GM18498 (cell line): ENCODE data around the gene DDX11.
"Not testable (repeated sequence)": the region's sequence is repeated elsewhere in the genome, so short reads cannot be mapped to it uniquely, and the experiment has no call there.

Experiments
- ATAC-seq: cut with Tn5 transposase; IDR thresholded peaks from one replicate; pipeline ENCODE4 v1.9.1; 2021; ENCODE audit warnings: mild to moderate bottlenecking, moderate library complexity; ENCODE audit not compliant: unreplicated experiment

DDX11 gene

GRCh38 chr12:31073527-31074332 is at the start of gene DDX11:
Gene DDX11 (plus strand): TSS chr12:31073860. CDS start chr12:31078394, 4,534 bp downstream.
- ATAC-seq, result peak; percentile 95

- no peak for ATAC-seq
Measured at GRCh38 chr12:31026202-31026601, 47.5 kb upstream of the DDX11 start.

- ATAC-seq, result not testable (repeated sequence)
Measured at GRCh38 chr12:31027006-31027405, 46.7 kb upstream of the DDX11 start.

- ATAC-seq, result no peak
Measured at GRCh38 chr12:31029468-31029867, 44.2 kb upstream of the DDX11 start.

GRCh38 chr12:31029916-31030562 is 43.6 kb upstream of the DDX11 start:
- ATAC-seq, result no peak

- no peak for ATAC-seq
Measured at GRCh38 chr12:31031951-31032335, 41.7 kb upstream of the DDX11 start.

DNA sequence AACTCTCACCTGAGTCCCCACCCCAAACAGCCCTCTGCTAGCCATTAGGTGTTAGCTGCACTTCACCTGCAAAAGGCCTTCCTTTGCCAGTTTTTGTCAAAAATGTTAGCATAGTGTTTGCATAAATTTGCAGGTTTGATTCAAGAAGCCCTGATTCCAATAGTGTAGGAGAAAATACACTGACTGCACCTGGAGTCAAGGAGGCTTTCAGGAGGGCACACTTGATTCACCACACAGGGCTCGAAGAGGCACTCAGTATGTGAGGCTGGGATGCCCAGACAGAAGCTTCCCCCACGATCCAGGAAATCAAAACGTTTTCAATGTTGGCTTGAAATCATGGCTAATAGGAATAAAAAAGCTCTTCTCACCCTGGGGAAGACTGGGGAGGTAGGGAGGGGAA is 40.5 kb upstream of the DDX11 start:
- no peak for ATAC-seq

- ATAC-seq, result no peak
Measured at GRCh38 chr12:31033681-31034080, 40.0 kb upstream of the DDX11 start.

- no peak for ATAC-seq
Measured at GRCh38 chr12:31034372-31034771, 39.3 kb upstream of the DDX11 start.

- no peak for ATAC-seq
Measured at GRCh38 chr12:31035226-31035625, 38.4 kb upstream of the DDX11 start.

DNA sequence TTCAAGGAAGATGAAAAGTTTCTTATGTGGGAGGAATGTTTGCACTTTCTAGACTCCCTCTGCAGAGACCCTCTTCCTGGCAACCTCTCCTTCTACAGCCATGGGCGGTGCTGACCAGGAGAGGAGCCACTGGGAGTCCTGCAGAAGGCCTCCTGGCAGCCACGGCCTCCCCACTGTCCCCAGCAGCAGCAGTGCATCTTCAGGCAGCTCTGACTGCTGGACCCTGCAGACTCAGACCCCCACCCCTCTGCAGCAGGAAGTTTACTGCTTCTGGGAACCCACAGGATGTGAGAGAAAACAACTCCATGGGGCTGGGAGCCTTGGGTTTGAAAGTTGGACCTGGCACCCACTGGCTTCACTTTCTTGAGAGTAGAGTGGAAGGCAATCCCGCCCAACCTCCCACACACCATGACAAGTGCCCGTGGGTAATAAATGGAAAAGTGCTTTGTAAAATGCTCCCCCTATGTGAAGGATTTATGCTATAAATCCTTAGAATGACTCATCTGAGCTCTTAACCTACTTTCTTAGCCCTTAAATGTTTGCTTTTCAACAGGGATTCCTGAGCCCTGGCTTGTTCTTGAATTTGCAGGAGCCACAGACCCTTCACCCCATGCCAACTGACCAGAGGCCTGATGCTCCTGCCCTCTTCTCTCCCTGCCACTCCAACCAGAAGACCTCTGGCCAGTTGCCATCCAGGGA is 37.5 kb upstream of the DDX11 start:
- ATAC-seq, result no peak

DNA sequence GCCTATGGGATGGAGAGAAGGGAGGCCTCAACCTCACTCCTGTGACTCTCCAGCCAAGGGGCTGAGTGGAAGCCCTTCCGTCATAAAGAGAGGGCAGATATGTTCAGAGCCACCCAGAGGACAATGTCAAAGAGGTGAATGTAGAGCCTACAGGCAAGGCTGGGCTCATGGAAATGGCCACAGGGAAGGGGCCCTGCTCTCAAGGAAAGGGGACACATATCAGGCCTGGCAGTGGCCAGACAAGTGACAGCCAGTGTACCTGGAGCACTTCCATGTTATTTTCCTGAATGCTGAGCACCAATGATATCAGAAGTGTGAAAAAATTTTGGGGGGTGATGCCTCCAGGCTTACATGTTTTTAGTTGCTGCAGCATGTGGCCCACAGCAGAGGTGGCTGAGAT is 36.6 kb upstream of the DDX11 start:
- ATAC-seq, result no peak

DNA sequence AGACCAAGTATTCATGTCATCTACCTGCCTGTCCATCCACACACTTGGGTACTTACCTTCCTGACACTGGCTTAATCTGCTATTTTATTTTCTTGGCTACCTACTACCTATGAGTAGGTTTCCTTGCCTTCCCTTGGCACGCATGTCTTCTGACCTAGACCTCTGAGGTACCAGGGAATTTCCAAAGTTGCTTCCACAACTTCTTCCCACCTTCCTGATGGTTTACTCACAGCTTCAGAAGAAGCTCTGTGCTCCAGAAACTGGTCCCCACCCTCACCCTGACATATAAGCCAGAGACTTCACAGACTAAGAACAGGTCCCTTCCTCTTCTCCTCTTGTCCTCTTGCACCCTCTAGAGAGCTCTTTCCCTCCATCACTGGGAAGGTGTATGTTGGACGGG is 35.7 kb upstream of the DDX11 start:
- ATAC-seq, result no peak

DNA sequence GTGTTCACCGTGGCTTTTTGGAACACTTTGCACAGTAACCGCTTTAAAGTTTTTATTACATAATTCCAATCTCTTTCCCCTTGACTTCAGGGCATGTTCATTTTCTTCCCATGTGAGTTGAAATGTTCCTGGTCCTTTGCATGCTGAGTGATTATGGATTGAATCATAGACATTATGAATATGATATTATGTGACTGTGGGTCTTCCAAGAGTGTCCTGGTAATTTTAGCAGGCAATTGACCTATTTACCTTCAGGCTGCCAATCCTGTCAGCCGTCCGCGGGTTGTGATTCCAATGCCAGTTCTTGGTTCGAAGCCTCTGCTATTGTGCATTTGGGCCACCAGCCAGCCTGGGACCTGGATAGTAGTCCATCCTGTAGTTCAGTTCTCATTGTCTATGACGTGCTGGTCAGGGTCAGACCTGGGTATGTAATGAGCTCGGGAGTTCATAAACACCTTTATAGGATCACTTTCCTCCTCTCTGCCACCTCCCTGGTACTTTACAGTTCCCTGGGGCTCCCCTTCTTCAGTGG is 32.6 kb upstream of the DDX11 start:
- ATAC-seq, result no peak

- not testable (repeated sequence) for ATAC-seq
Measured at GRCh38 chr12:31050143-31050542, 23.5 kb upstream of the DDX11 start.

GRCh38 chr12:31050548-31050947 is 23.1 kb upstream of the DDX11 start:
- ATAC-seq, result not testable (repeated sequence)

- peak; percentile 76 for ATAC-seq
Measured at GRCh38 chr12:31051692-31052091, 22.0 kb upstream of the DDX11 start.

GRCh38 chr12:31052121-31052520 is 21.5 kb upstream of the DDX11 start:
- ATAC-seq, result not testable (repeated sequence)

- not testable (repeated sequence) for ATAC-seq
Measured at GRCh38 chr12:31052666-31053439, 20.8 kb upstream of the DDX11 start.

GRCh38 chr12:31053944-31054343 is 19.7 kb upstream of the DDX11 start:
- ATAC-seq, result not testable (repeated sequence)

- no peak for ATAC-seq
Measured at GRCh38 chr12:31057671-31058070, 16.0 kb upstream of the DDX11 start.
